GM18517 (cell line): Measurements from ENCODE around the gene CALHM6.
"Not testable (repeated sequence)": the region's sequence is repeated elsewhere in the genome, so short reads cannot be mapped to it uniquely, and the experiment has no call there.

ENCODE experiments used
- ATAC-seq: cut with Tn5 transposase; IDR thresholded peaks from one replicate; pipeline ENCODE4 v1.9.1; 2021; ENCODE audit warnings: mild to moderate bottlenecking, moderate library complexity; ENCODE audit not compliant: unreplicated experiment

The CALHM6 gene

GRCh38 chr6:116475141-116475540, 14.0 kb downstream of the CALHM6 start:
- ATAC-seq = no peak

- peak; percentile 100 for ATAC-seq
Measured at GRCh38 chr6:116476002-116476678, 15.0 kb downstream of the CALHM6 start.

DNA sequence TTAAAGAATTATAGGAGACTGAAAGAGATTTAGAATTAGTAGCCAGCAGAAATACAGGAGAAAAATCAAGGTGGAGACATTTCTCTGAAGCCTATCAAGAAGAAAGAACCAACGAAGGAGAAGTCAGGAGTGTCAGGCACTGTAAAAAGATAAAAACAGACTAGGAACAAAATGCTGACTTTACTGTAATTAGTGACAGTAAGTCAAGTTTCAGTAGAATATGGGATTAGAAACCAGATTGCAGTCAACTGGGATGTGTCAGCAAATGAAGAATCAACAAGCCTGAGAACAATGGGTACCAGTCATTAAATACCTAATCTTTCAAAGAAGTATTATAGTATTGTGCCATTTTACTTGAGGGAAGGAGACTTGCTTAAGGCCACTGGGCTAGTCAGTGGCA, 21.6 kb downstream of the CALHM6 start:
- no peak for ATAC-seq

DNA sequence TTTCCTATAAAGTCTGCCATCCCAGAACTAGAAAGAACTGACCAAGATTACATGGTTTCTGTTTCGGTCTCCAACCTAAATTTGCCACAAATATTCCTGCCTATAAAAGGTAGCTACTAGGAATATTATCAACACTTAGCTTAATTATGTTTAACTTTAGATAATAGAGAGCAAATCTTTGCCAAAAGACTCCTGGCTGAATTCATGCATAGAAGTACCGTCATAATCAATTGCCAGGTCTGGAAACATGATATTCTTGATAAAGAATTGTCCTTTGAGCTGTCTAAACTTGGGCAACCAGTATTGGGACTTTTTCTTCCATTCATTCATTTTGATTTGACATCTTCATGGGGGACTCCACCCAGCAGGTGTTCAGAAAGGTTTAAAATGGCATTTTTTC, 22.4 kb downstream of the CALHM6 start:
- ATAC-seq = no peak

DNA sequence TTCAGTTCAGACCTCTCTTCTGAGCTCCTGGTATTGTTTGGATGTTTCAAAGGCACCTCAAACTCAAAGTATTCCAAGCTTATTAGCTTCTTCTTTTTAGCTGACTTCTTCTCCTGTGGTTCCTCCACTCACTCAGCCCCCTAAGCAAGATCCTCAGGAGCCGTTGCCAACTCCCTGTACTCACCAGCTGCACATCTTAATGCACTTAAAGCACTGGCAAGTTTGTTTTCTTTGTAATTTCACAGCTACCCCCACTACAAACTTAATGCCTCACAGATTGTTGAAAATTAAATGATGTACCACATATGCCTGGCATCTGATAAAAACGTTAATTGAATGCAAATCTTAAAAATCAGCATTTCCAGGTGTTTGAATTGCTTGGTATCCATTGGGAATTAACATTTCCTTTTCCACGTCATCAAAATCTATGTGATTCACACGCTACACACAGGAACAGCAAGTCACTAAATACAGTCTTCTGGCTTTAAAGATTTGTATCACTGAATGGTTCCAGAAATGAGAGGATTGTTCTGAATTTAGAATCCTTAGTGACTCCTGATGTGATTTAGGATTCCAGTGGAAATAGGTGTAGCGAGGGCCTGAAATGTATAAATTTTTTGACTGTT, 24.5 kb downstream of the CALHM6 start:
- ATAC-seq = no peak

DNA sequence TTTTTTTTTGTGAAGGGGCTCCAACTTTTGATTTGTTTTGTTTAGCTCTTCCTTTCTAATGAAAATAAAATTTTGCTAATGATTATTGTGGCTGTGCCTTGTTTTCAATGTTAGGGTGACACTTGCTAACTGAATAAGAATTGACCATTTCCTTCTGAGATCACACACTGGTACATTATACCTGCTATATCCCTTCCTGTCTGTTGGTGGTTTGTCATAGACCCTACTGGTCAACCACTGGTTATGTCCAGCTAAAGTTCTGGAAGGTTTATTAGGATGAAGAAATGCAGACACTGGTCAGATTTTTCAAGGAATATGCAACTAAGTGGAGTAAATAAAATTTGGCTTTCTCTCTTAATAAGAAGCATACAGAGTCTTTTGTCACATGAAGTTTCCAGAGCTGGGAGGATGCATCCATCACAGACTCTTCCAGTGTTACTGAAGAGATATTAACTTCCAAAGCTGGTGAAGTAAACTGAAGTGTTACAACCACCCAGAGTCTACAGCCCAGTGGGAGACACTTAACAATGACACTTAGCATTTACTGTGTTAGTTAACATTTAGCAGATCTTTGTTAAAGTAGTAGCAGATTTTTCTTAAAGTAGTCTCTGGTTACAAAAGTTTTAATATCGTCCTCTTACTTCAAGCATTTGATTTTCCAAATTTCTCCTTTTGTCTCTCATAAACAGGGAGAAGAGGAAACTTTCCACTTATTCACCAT, 30.6 kb downstream of the CALHM6 start:
- no peak for ATAC-seq

DNA sequence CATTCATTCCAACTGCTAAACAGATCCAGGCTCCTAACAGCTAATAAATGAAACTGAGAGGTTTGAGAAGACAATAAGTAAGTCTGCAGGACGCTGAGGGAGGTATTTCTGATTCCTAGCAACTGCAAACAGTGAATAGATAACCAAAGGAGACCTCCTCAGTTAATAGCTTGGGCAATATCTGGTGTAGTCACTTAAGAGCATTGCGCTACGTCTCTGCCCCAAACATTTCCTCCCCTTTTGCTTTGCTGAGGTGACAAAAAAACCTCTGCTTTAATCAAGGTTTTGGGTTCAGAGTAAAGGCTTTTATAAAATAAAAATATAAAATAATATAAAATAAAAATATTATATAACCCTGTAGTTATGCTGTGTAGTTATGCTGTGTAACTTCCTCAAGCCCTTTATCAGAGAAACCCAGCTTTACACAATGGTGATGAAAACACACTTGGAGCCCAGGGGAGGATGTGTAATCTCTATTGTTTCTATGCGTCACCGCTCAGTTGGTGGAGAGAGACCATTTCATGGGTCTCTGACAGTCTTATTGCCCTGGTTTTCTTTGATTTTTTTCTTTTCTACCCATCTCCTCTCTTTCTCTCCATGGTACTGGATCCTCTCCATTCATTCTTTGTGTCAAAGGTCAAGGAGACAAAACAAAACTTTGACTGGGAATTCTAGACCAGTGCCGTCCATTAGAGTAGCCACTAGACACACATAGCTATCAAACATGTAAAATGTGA, 31.3 kb downstream of the CALHM6 start:
- ATAC-seq = no peak

DNA sequence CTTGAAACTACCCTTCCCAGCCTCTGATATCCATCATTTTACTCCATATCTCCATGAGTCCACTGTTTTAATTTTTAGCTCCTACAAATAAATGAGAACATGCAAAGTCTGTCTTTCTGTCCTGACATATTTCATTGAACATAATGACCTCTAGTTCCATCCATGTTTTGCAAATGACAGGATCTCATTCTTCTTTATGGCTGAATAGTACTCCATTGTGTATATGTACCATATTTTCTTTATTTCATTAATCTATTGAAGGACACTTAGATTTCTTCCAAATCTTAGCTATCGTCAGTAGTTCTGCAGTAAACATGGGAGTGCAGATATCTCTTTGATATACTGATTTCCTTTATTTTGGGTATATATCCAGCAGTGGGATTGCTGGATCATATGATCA, 34.0 kb downstream of the CALHM6 start:
- not testable (repeated sequence) for ATAC-seq

- ATAC-seq = no peak
Measured at GRCh38 chr6:116497113-116497676, 36.0 kb downstream of the CALHM6 start.

DNA sequence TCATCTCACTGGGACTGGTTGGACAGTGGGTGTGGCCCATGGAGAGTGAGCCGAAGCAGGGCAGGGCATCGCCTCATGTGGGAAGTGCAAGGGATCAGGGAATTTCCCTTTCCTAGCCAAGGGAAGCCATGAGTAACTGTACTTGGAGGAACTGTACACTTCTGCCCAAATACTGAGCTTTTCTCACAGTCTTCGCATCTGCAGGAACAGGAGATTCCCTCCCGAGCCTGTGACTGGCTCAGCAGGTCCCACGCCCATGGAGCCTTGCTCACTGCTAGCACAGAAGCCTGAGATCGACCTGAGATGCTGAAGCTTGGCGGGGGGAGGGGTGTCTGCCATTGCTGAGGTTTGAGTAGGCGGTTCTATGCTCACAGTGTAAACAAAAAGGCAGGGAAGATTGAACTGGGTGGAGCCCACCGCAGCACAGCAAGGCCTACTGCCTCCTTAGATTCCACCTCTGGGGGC, 39.8 kb downstream of the CALHM6 start:
- no peak for ATAC-seq

DNA sequence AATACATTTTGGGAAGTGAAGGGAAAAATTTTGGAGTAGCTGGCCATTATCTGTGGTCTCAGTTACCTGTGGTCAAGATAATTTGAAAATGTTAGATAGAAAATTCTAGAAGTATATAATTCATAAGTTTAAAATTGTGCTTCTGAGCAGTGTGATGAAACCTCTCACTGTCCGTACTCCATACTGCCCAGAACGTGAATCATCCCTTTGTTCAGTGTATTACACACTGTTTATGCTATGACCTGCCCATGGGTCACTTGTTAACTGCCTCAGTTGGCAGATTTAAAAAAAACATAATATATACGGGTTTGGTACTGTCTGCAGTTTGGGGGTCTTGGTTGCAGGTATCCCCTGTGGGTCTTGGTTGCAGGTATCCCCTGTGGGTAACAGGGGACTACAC, 46.1 kb downstream of the CALHM6 start:
- no peak for ATAC-seq

DNA sequence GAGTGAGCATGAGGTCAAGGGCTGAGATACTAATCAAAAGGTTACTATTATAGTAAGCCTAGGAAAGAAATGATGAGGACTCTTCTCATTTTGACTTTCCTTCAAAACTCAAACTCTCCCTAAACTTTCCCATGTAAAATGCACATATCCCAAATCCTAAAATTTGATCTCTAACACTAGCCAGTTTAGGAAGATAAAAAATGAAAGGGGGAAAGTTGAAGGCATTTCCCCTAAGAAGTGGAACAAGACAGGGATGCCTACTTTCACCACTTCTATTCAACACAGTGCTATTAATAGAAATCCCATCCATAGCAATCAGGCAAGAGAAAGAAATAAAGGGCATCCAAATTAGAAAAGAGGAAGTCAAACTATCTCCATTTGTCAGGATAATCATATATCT, 47.4 kb downstream of the CALHM6 start:
- ATAC-seq = no peak

DNA sequence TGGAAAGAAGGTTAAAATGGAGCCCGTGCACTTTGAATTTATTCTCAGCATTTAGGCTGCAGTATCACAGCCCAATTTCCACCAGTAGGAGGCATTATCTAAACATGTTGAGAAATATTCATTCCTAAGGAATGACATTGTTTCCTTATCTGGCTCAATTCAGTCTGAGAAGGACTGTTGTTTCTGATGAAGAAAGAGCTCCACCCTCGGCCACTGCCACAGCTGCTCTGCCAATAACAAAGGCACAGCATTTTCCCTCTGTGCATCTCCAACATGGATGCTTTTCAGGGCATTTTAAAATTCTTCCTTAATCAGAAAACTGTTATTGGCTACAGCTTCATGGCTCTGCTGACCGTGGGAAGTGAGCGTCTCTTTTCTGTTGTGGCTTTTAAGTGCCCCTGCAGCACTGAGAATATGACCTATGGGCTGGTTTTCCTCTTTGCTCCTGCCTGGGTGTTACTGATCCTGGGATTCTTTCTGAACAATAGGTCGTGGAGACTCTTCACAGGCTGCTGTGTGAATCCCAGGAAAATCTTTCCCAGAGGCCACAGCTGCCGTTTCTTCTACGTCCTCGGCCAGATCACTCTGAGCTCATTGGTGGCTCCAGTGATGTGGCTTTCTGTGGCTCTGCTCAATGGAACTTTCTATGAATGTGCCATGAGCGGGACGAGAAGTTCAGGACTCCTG, 50.4 kb downstream of the CALHM6 start, which contains the start of gene CALHM5:
CALHM5 (plus strand) TSS at position 216 of the 687 bp plus-strand sequence; CDS start at position 274, 58 bp downstream.
- ATAC-seq = no peak

DNA sequence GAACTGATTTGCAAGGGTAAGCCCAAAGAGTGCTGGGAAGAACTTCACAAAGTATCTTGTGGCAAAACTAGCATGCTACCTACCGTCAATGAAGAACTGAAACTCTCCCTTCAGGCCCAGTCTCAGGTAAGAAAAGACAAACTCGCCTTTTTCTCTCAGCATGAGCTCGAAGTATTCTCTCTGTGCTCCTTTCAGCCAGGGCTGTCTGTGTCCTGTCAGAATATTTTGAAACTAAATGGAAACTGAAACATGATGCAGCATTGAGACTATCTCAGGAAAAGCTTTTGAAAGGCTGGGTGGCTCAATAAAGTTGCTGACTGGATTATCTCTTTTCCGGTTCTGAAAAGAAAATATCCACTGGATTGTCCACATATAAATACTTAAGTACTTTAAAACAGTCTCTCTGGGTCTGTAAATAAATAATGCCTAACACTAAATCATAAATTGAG, 51.0 kb downstream of the CALHM6 start:
- peak; percentile 51 for ATAC-seq

- no peak for ATAC-seq
Measured at GRCh38 chr6:116512734-116513133, 51.6 kb downstream of the CALHM6 start.
